DND-41 (cell line): ENCODE data around the gene TAS2R41.

Source experiments
- CTCF ChIP-seq: IDR thresholded peaks from 2 replicates; pipeline ENCODE4 v1.5.1; 2012; ENCODE audit warnings: borderline replicate concordance, low read length, moderate library complexity, mild to moderate bottlenecking; ENCODE audit not compliant: poor library complexity, severe bottlenecking; ENCODE audit errors: extremely low read depth
- EZH2 ChIP-seq: IDR thresholded peaks from 3 replicates; pipeline ENCODE4 v1.6.1; 2012; ENCODE audit warnings: borderline replicate concordance, low read depth, mild to moderate bottlenecking, moderate library complexity, low read length, inconsistent platforms; ENCODE audit not compliant: severe bottlenecking

- no peak for TF ChIP-seq CTCF
- TF ChIP-seq EZH2 = no peak
Measured at GRCh38 chr7:143479055-143479766, 1.5 kb downstream of the TAS2R41 start.
